HepG2 (cell line): ENCODE results near the gene RTBDN. TPM values are rescaled to one million over a fixed set of nuclear protein-coding genes. Genes with fewer than 3 reads are reported as not detected.

ENCODE experiments used
- EP300 ChIP-seq, 3 experiments: sonication (generic) in 1 of 3; formaldehyde crosslinking in 1 of 3; IDR thresholded peaks; 2 replicates each; pipeline versions ENCODE4 v1.5.1 to v1.6.1; 2011 to 2020; ENCODE audit warnings: low read depth in 2 of 3, low read length in 2 of 3, borderline replicate concordance in 1 of 3, improper control_type of control experiment in 1 of 3, mild to moderate bottlenecking in 1 of 3, missing genetic modification reagents in 1 of 3, moderate library complexity in 1 of 3
- ETV5 ChIP-seq: IDR thresholded peaks from 2 replicates; pipeline ENCODE4 v1.6.1; 2018; ENCODE audit warnings: missing biosample characterization, missing genetic modification reagents, inconsistent platforms, borderline replicate concordance
- PHF21A ChIP-seq: sonication (generic); formaldehyde crosslinking; IDR thresholded peaks from 2 replicates; pipeline ENCODE4 v1.5.0; 2020; ENCODE audit warnings: mild to moderate bottlenecking, missing genetic modification reagents
- RBM39 ChIP-seq: fragments of 200-400 bp; formaldehyde crosslinking; IDR thresholded peaks from one replicate; pipeline ENCODE4 v1.6.1; 2018; ENCODE audit warnings: antibody characterized with exemption, mild to moderate bottlenecking, low read depth, low read length; ENCODE audit not compliant: poor library complexity, severe bottlenecking
- SKI ChIP-seq: fragments of 450-650 bp; IDR thresholded peaks from one replicate; pipeline ENCODE4 v1.6.1; 2018; ENCODE audit warnings: mild to moderate bottlenecking; ENCODE audit not compliant: partially characterized antibody
- ZBTB38 ChIP-seq: sonication (generic); formaldehyde crosslinking; IDR thresholded peaks from 2 replicates; pipeline ENCODE4 v1.5.1; 2020; ENCODE audit warnings: mild to moderate bottlenecking, missing genetic modification reagents
- ZNF777 ChIP-seq: sonication (generic); formaldehyde crosslinking; IDR thresholded peaks from 2 replicates; pipeline ENCODE4 v1.4.0; 2020; ENCODE audit warnings: missing genetic modification reagents
- polyA plus RNA-seq, 8 experiments: library from polyadenylated mRNA; depleted of rRNA in 3 of 8; stranded (reverse) in 7 of 8; unstranded in 1 of 8; fragments of >200 nt; fragmentation: Illumina TruSeq in 4 of 8; extraction: Trizol in 4 of 8; gene quantifications; 2 replicates each; pipeline versions ENCODE4 v1.2.1 to v1.2.3, GENCODE V29; 2011 to 2016; ENCODE audit warnings: low read depth in 4 of 8, missing spikeins in 1 of 8, mixed read lengths in 1 of 8; ENCODE audit not compliant: insufficient read depth in 1 of 8
- total RNA-seq, 5 experiments: library from RNA; depleted of rRNA; stranded (reverse); fragments of >200 nt; fragmentation: Illumina TruSeq; extraction: Trizol; gene quantifications; 2 replicates each; pipeline ENCODE4 v1.2.3, GENCODE V29; 2016; ENCODE audit warnings: low read depth in 1 of 5
- TF ChIP-seq, protein P1 (sequence below): sonication (generic); formaldehyde crosslinking; IDR thresholded peaks from 2 replicates; pipeline ENCODE4 v1.5.1; 2020; ENCODE audit warnings: mild to moderate bottlenecking, missing genetic modification reagents, moderate library complexity
- TF ChIP-seq, protein P2 (sequence below): sonication (generic); formaldehyde crosslinking; IDR thresholded peaks from 2 replicates; pipeline ENCODE4 v1.4.0; 2020; ENCODE audit warnings: mild to moderate bottlenecking, missing genetic modification reagents, borderline replicate concordance
- TF ChIP-seq, protein P3 (sequence below): sonication (generic); formaldehyde crosslinking; IDR thresholded peaks from 2 replicates; pipeline ENCODE4 v1.4.0; 2020; ENCODE audit warnings: missing genetic modification reagents

Gene RTBDN
- total and polyA plus RNA-seq, 2 of the 13 experiments (the other 11 are each of a cell fraction or from before 2014, with no cell fraction given) = 0.27 to 0.48 TPM

DNA sequence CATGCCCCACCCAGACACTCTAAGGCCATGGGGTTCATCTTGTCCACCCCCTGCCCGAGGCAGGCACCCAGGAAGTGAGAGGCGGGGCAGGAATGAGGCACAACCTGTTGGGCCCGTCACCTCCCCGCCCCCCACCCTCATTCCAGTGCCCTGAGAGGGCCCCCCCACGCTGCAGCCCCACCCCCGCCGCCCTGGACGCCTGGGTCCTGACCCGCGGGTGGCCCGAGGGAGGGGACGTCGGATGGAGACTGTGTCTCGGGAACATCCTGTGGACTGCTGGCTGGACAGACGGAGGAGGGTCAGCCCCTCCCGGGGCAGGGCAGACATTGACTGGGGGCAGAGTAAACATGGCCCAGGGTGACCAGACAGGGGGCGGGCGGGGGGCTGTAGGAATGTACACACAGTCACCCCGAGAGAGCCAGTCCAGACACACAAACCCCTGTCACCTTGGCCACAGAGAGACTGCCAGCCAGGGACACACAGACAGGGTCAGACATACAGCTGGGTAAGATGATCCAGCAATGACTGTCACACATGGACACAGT lies 50.5 kb downstream of the RTBDN start (continued):
- TF ChIP-seq, protein P1, sequence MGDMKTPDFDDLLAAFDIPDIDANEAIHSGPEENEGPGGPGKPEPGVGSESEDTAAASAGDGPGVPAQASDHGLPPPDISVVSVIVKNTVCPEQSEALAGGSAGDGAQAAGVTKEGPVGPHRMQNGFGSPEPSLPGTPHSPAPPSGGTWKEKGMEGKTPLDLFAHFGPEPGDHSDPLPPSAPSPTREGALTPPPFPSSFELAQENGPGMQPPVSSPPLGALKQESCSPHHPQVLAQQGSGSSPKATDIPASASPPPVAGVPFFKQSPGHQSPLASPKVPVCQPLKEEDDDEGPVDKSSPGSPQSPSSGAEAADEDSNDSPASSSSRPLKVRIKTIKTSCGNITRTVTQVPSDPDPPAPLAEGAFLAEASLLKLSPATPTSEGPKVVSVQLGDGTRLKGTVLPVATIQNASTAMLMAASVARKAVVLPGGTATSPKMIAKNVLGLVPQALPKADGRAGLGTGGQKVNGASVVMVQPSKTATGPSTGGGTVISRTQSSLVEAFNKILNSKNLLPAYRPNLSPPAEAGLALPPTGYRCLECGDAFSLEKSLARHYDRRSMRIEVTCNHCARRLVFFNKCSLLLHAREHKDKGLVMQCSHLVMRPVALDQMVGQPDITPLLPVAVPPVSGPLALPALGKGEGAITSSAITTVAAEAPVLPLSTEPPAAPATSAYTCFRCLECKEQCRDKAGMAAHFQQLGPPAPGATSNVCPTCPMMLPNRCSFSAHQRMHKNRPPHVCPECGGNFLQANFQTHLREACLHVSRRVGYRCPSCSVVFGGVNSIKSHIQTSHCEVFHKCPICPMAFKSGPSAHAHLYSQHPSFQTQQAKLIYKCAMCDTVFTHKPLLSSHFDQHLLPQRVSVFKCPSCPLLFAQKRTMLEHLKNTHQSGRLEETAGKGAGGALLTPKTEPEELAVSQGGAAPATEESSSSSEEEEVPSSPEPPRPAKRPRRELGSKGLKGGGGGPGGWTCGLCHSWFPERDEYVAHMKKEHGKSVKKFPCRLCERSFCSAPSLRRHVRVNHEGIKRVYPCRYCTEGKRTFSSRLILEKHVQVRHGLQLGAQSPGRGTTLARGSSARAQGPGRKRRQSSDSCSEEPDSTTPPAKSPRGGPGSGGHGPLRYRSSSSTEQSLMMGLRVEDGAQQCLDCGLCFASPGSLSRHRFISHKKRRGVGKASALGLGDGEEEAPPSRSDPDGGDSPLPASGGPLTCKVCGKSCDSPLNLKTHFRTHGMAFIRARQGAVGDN (CRISPR knock-in tag) = peak; percentile 49; the same call in 1 of the 2 replicates
- TF ChIP-seq, protein P2, sequence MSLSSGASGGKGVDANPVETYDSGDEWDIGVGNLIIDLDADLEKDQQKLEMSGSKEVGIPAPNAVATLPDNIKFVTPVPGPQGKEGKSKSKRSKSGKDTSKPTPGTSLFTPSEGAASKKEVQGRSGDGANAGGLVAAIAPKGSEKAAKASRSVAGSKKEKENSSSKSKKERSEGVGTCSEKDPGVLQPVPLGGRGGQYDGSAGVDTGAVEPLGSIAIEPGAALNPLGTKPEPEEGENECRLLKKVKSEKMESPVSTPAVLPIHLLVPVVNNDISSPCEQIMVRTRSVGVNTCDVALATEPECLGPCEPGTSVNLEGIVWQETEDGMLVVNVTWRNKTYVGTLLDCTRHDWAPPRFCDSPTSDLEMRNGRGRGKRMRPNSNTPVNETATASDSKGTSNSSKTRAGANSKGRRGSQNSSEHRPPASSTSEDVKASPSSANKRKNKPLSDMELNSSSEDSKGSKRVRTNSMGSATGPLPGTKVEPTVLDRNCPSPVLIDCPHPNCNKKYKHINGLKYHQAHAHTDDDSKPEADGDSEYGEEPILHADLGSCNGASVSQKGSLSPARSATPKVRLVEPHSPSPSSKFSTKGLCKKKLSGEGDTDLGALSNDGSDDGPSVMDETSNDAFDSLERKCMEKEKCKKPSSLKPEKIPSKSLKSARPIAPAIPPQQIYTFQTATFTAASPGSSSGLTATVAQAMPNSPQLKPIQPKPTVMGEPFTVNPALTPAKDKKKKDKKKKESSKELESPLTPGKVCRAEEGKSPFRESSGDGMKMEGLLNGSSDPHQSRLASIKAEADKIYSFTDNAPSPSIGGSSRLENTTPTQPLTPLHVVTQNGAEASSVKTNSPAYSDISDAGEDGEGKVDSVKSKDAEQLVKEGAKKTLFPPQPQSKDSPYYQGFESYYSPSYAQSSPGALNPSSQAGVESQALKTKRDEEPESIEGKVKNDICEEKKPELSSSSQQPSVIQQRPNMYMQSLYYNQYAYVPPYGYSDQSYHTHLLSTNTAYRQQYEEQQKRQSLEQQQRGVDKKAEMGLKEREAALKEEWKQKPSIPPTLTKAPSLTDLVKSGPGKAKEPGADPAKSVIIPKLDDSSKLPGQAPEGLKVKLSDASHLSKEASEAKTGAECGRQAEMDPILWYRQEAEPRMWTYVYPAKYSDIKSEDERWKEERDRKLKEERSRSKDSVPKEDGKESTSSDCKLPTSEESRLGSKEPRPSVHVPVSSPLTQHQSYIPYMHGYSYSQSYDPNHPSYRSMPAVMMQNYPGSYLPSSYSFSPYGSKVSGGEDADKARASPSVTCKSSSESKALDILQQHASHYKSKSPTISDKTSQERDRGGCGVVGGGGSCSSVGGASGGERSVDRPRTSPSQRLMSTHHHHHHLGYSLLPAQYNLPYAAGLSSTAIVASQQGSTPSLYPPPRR (CRISPR knock-in tag) = peak; percentile 69; the same call in 1 of the 2 replicates
- TF ChIP-seq ZBTB38 (0 out of 2 replicates have a peak, but pooled peaks have one; percentile 16), PHF21A (CRISPR knock-in tag) (peak; percentile 43; the same call in 1 of the 2 replicates), RBM39 (no peak), SKI (peak; percentile 81), ETV5 (CRISPR knock-in tag) (peak; percentile 74; the same call in 1 of the 2 replicates), EP300 (IDR thresholded peaks at IDR 0.05; ENCODE audit: low read depth in 2 of 2, low read length in 2 of 2) (0 out of 4 replicates have a peak, but pooled peaks of 1 of the 2 experiments have one; percentile 20), EP300 (CRISPR knock-in tag; IDR thresholded peaks at IDR 0.05; ENCODE audit: borderline replicate concordance) (no peak), ZNF777 (peak; percentile 43; the same call in 1 of the 2 replicates)
- TF ChIP-seq, protein P3, sequence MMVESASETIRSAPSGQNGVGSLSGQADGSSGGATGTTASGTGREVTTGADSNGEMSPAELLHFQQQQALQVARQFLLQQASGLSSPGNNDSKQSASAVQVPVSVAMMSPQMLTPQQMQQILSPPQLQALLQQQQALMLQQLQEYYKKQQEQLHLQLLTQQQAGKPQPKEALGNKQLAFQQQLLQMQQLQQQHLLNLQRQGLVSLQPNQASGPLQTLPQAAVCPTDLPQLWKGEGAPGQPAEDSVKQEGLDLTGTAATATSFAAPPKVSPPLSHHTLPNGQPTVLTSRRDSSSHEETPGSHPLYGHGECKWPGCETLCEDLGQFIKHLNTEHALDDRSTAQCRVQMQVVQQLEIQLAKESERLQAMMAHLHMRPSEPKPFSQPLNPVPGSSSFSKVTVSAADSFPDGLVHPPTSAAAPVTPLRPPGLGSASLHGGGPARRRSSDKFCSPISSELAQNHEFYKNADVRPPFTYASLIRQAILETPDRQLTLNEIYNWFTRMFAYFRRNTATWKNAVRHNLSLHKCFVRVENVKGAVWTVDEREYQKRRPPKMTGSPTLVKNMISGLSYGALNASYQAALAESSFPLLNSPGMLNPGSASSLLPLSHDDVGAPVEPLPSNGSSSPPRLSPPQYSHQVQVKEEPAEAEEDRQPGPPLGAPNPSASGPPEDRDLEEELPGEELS (CRISPR knock-in tag) = peak; percentile 35; the same call in 1 of the 2 replicates
